ENCODE data around the gene CCDC73. TPM values are rescaled to one million over a fixed set of nuclear protein-coding genes. Genes with fewer than 3 reads are reported as not detected.

Gene CCDC73
- total and polyA plus RNA-seq, 2 of the 4 experiments (the other 2 are of a cell fraction), result not detected

DNA sequence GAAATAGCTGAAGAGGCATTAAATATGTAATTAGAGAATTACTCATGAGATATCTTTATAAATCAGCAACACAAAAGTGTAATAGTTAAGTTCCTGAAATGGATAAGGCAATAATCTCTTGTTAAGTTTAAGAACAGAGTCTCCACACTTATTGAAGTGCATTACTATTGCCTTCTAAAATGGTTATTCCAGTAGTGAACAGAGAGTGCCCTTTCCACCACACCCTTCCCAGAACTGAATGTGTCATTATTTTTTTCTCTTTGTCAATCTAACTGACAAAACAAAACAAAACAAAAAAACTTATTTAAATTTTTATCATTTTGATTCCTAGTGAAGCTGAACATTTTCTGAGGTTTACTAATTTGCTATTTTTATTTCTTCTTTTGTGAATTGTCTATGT, 26.0 kb upstream of the CCDC73 start:
- Histone ChIP-seq H3K27me3 (ENCODE audit: control insufficient read depth, insufficient read depth, low read length) (peaks cover 3% of the 10 kb centered on the region; the same call in 1 of the 2 replicates), H3K36me3 (ENCODE audit: control insufficient read depth, insufficient read depth, low read length) (no peaks in the 10 kb centered on the region), H2AK5ac (ENCODE audit: low read depth, low read length) (no peak overlapping the region), H3K23ac (ENCODE audit: low read depth, low read length) (no peak overlapping the region), H3K27ac (ENCODE audit: insufficient read depth, low read length) (no peak overlapping the region), H2BK15ac (ENCODE audit: low read depth, low read length) (no peak overlapping the region), H4K20me1 (ENCODE audit: insufficient read depth, low read length) (no peaks in the 10 kb centered on the region), H3K79me1 (ENCODE audit: low read depth in 1 of 2, low read length in 2 of 2) (no peaks in the 10 kb centered on the region), H3K56ac (ENCODE audit: extremely low read depth, insufficient read depth, low read length) (no peak overlapping the region), H3K14ac (replicated peaks; ENCODE audit: low read depth, low read length) (no peak overlapping the region), H4K5ac (ENCODE audit: low read depth, low read length) (no peak overlapping the region), H2BK120ac (ENCODE audit: low read depth, low read length) (no peak overlapping the region), H2AFZ (replicated peaks; ENCODE audit: low read length, poor library complexity) (no peak overlapping the region), H3K9ac (ENCODE audit: low read depth, low read length) (no peak overlapping the region), H3K4ac (ENCODE audit: low read depth, low read length) (no peak overlapping the region), H3K4me2 (ENCODE audit: low read depth, low read length) (no peak overlapping the region), H4K91ac (ENCODE audit: insufficient read depth, low read depth, low read length) (no peak overlapping the region), H3K9me1 (ENCODE audit: insufficient read depth, low read length) (no peaks in the 10 kb centered on the region), H3K4me3 (ENCODE audit: insufficient read depth, low read depth, low read length) (no peak overlapping the region), H3K18ac (ENCODE audit: low read depth, low read length) (no peak overlapping the region), H2BK5ac (ENCODE audit: low read depth, low read length, poor library complexity, severe bottlenecking) (no peak overlapping the region), H3K9me3 (ENCODE audit: control insufficient read depth, insufficient read depth, low read length) (no peaks in the 10 kb centered on the region), H2BK20ac (ENCODE audit: low read depth, low read length) (no peak overlapping the region), H3K4me1 (ENCODE audit: control insufficient read depth, insufficient read depth, low read length) (no peaks in the 10 kb centered on the region), H2AK9ac (replicated peaks; ENCODE audit: low read depth, low read length, poor library complexity) (no peak overlapping the region), H4K8ac (ENCODE audit: low read depth in 2 of 2, low read length in 2 of 2) (no peak overlapping the region)
- DNase-seq (no peak), ATAC-seq (ENCODE audit: low read depth) (no peak)
- no TSS peak for BruUV-seq (replicated peaks)
- in situ Hi-C loops (cut with MboI; ENCODE audit: low sequenced_read_pairs) (loop anchor here (25.0 kb wide), 1 partner anchor 117 kb away; no protein-coding TSS in a partner anchor), intact Hi-C loops (cut with micrococcal nuclease) (no loop called here), dilution Hi-C loops (cut with HindIII; ENCODE audit: low sequenced_read_pairs, unreplicated experiment) (no loop called here)
- CTCF ChIA-PET, result interaction anchor here (1.4 kb wide), 1 partner anchor 12 kb away, joined by 5 read pairs; no protein-coding TSS in a partner anchor
- no peak for TF ChIP-seq MAFK (IDR thresholded peaks at IDR 0.05; ENCODE audit: low read depth, low read length)
- TF ChIP-seq MXI1 (IDR thresholded peaks at IDR 0.05; ENCODE audit: borderline replicate concordance, low read depth, low read length), result no peak
- TF ChIP-seq, protein P1, sequence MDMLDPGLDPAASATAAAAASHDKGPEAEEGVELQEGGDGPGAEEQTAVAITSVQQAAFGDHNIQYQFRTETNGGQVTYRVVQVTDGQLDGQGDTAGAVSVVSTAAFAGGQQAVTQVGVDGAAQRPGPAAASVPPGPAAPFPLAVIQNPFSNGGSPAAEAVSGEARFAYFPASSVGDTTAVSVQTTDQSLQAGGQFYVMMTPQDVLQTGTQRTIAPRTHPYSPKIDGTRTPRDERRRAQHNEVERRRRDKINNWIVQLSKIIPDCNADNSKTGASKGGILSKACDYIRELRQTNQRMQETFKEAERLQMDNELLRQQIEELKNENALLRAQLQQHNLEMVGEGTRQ (IDR thresholded peaks at IDR 0.05; ENCODE audit: low read depth, low read length), result no peak
- TF ChIP-seq BHLHE40 (IDR thresholded peaks at IDR 0.05; ENCODE audit: low read depth, low read length), result no peak
- no peak for TF ChIP-seq FOS (IDR thresholded peaks at IDR 0.05; ENCODE audit: low read depth, low read length)
- TF ChIP-seq, protein P2, sequence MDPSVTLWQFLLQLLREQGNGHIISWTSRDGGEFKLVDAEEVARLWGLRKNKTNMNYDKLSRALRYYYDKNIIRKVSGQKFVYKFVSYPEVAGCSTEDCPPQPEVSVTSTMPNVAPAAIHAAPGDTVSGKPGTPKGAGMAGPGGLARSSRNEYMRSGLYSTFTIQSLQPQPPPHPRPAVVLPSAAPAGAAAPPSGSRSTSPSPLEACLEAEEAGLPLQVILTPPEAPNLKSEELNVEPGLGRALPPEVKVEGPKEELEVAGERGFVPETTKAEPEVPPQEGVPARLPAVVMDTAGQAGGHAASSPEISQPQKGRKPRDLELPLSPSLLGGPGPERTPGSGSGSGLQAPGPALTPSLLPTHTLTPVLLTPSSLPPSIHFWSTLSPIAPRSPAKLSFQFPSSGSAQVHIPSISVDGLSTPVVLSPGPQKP (IDR thresholded peaks at IDR 0.05; ENCODE audit: borderline replicate concordance, low read depth, low read length), result no peak
- no peak for TF ChIP-seq SMC3 (IDR thresholded peaks at IDR 0.05; ENCODE audit: low read depth, low read length)
- TF ChIP-seq POLR2A (IDR thresholded peaks at IDR 0.05; ENCODE audit: low read depth, low read length), result no peak
- no peak for TF ChIP-seq NFE2L2 (IDR thresholded peaks at IDR 0.05; ENCODE audit: low read depth, low read length)
- TF ChIP-seq CEBPB (IDR thresholded peaks at IDR 0.05; ENCODE audit: low read depth, low read length), result no peak
- TF ChIP-seq RAD21 (IDR thresholded peaks at IDR 0.05; ENCODE audit: low read length), result no peak
- no peak for TF ChIP-seq MAZ (IDR thresholded peaks at IDR 0.05; ENCODE audit: borderline replicate concordance, low read depth, low read length)
- no peak for TF ChIP-seq RFX5 (IDR thresholded peaks at IDR 0.05; ENCODE audit: low read depth, low read length)
- no peak for TF ChIP-seq RCOR1 (IDR thresholded peaks at IDR 0.05; ENCODE audit: insufficient replicate concordance, low read length)
- TF ChIP-seq, protein P3, sequence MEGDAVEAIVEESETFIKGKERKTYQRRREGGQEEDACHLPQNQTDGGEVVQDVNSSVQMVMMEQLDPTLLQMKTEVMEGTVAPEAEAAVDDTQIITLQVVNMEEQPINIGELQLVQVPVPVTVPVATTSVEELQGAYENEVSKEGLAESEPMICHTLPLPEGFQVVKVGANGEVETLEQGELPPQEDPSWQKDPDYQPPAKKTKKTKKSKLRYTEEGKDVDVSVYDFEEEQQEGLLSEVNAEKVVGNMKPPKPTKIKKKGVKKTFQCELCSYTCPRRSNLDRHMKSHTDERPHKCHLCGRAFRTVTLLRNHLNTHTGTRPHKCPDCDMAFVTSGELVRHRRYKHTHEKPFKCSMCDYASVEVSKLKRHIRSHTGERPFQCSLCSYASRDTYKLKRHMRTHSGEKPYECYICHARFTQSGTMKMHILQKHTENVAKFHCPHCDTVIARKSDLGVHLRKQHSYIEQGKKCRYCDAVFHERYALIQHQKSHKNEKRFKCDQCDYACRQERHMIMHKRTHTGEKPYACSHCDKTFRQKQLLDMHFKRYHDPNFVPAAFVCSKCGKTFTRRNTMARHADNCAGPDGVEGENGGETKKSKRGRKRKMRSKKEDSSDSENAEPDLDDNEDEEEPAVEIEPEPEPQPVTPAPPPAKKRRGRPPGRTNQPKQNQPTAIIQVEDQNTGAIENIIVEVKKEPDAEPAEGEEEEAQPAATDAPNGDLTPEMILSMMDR (conservative IDR thresholded peaks at IDR 0.05; ENCODE audit: low read depth, low read length), result no peak
- TF ChIP-seq CHD1 (IDR thresholded peaks at IDR 0.05; ENCODE audit: low read depth, low read length), result no peak
- POLR2A ChIA-PET (ENCODE audit: unreplicated experiment), result no interaction called here
